K562 (cell line): ENCODE data around the gene CYP21A2. TPM values are rescaled to one million over a fixed set of nuclear protein-coding genes. Genes with fewer than 3 reads are reported as not detected.

Source experiments
- ATAC-seq: fragments of 200-7000 bp; cut with Tn5 transposase; 3 replicates; pipeline ENCODE4 v1.9.1; 2020; ENCODE audit warnings: moderate library complexity
- BruUV-seq: library from RNA; stranded (reverse); fragments of 400-500 nt; replicated peaks from 2 replicates; lab custom pipeline; 2021; lab: Mats Ljungman, UMichigan
- CTCF ChIA-PET: fragments of 300-600 bp; formaldehyde crosslinking; extraction: SDS; loops from one replicate; lab custom pipeline; 2021; ENCODE audit warnings: low intra/inter-chr PET ratio; lab: Yijun Ruan, JAX
- POLR2A ChIA-PET: fragments of 300-600, 350-650 bp; sonication (Branson Sonifier 250); formaldehyde crosslinking; extraction: SDS; loops from one replicate; lab custom pipeline; 2021; ENCODE audit warnings: antibody characterized with exemption, inconsistent platforms; lab: Yijun Ruan, JAX
- DNase-seq, 4 experiments: peaks; one replicate each; pipeline versions ENCODE4 v3.0.0 to v3.0.0-alpha.2; 2011 to 2018; ENCODE audit warnings: low spot score in 3 of 4, mixed read lengths in 3 of 4; ENCODE audit errors: extremely low read depth in 1 of 4
- FAIRE-seq: peaks from 2 replicates; lab custom pipeline; 2011; peaks lifted over from hg19 to GRCh38; lab: Jason Lieb, UNC
- H2AFZ ChIP-seq: 2 replicates; pipeline ENCODE4 v1.6.0; 2011; ENCODE audit warnings: low read depth, low read length, control low read depth, inconsistent platforms
- H3K27ac ChIP-seq: fragments of 200-600 bp; 3 replicates; pipeline ENCODE4 v1.8.0; 2011; ENCODE audit warnings: low read depth, mild to moderate bottlenecking, control low read depth, inconsistent platforms, low read length, moderate library complexity, mixed read lengths; ENCODE audit errors: extremely low read depth
- H3K27me3 ChIP-seq, 2 experiments: fragments of 300-600 bp in 1 of 2; 2 replicates in 1 of 2; 3 replicates in 1 of 2; pipeline versions ENCODE4 v1.6.0 to v1.8.0; 2011; ENCODE audit warnings: inconsistent platforms in 2 of 2, low read length in 2 of 2, mild to moderate bottlenecking in 1 of 2, mixed read lengths in 1 of 2, moderate library complexity in 1 of 2; ENCODE audit not compliant: control insufficient read depth in 2 of 2, insufficient read depth in 2 of 2
- H3K36me3 ChIP-seq: fragments of 300-600 bp; 3 replicates; pipeline ENCODE4 v1.8.0; 2011; ENCODE audit warnings: mild to moderate bottlenecking, low read length, inconsistent platforms; ENCODE audit not compliant: control insufficient read depth, insufficient read depth
- H3K4me1 ChIP-seq, 2 experiments: fragments of 200-600 bp in 1 of 2; replicated peaks in 1 of 2; 2 replicates in 1 of 2; 3 replicates in 1 of 2; pipeline versions ENCODE4 v1.5.1 to v1.8.0; 2011; ENCODE audit warnings: inconsistent platforms in 2 of 2, low read length in 2 of 2, mild to moderate bottlenecking in 1 of 2, mixed read lengths in 1 of 2, moderate library complexity in 1 of 2; ENCODE audit not compliant: control insufficient read depth in 2 of 2, insufficient read depth in 2 of 2
- H3K4me2 ChIP-seq: 2 replicates; pipeline ENCODE4 v1.6.1; 2011; ENCODE audit warnings: low read length, control low read depth, inconsistent platforms, mixed read lengths; ENCODE audit not compliant: insufficient read depth
- H3K4me3 ChIP-seq: fragments of 200-600 bp; sonication (generic), shearing (Covaris generic); 2 replicates; pipeline ENCODE4 v1.5.1; 2016; ENCODE audit warnings: control low read depth, inconsistent platforms
- H3K79me2 ChIP-seq: fragments of 200-600 bp; 3 replicates; pipeline ENCODE4 v1.8.0; 2011; ENCODE audit warnings: low read length, inconsistent platforms; ENCODE audit not compliant: control insufficient read depth, insufficient read depth
- H3K9ac ChIP-seq, 2 experiments: 2 replicates each; pipeline versions ENCODE4 v1.6.0 to v1.6.1; 2011; ENCODE audit warnings: low read depth in 2 of 2, low read length in 2 of 2, control low read depth in 1 of 2, inconsistent platforms in 1 of 2, mild to moderate bottlenecking in 1 of 2, mixed read lengths in 1 of 2; ENCODE audit not compliant: insufficient read depth in 1 of 2
- H3K9me1 ChIP-seq: one replicate; pipeline ENCODE4 v1.6.0; 2011; ENCODE audit warnings: inconsistent platforms, mild to moderate bottlenecking, low read length, moderate library complexity; ENCODE audit not compliant: control insufficient read depth, insufficient read depth
- H3K9me3 ChIP-seq: replicated peaks from 2 replicates; pipeline ENCODE4 v1.5.1; 2011; ENCODE audit warnings: low read depth, low read length, inconsistent platforms; ENCODE audit not compliant: control insufficient read depth, insufficient read depth
- H4K20me1 ChIP-seq: replicated peaks from 2 replicates; pipeline ENCODE4 v1.6.1; 2011; ENCODE audit warnings: low read length, inconsistent platforms, mixed read lengths; ENCODE audit not compliant: control insufficient read depth, insufficient read depth
- BHLHE40 ChIP-seq: IDR thresholded peaks from 2 replicates; pipeline ENCODE4 v1.6.1; 2011; ENCODE audit warnings: low read length, improper control_type of control experiment
- ETS1 ChIP-seq: conservative IDR thresholded peaks from 2 replicates; pipeline ENCODE4 v1.6.1; 2011; ENCODE audit warnings: low read depth, mild to moderate bottlenecking, low read length; ENCODE audit not compliant: control insufficient read depth
- L3MBTL2 ChIP-seq: fragments of 450-650 bp; IDR thresholded peaks from 2 replicates; pipeline ENCODE4 v1.6.1; 2016; ENCODE audit warnings: mild to moderate bottlenecking, moderate library complexity
- MEIS2 ChIP-seq: fragments of 450-650 bp; IDR thresholded peaks from 2 replicates; pipeline ENCODE4 v1.6.1; 2014; ENCODE audit warnings: mild to moderate bottlenecking; ENCODE audit not compliant: partially characterized antibody
- MTA3 ChIP-seq: fragments of 450-650 bp; formaldehyde crosslinking; IDR thresholded peaks from 2 replicates; pipeline ENCODE4 v1.6.1; 2017; ENCODE audit warnings: mild to moderate bottlenecking, borderline replicate concordance
- NEUROD1 ChIP-seq: fragments of 150-350 bp; IDR thresholded peaks from 2 replicates; pipeline ENCODE4 v1.6.1; 2014; ENCODE audit warnings: borderline replicate concordance, low read length, low read depth; ENCODE audit not compliant: partially characterized antibody
- PKNOX1 ChIP-seq: fragments of 450-650 bp; IDR thresholded peaks from 2 replicates; pipeline ENCODE4 v1.6.1; 2016
- POLR3A ChIP-seq: IDR thresholded peaks from 2 replicates; pipeline ENCODE4 v1.6.1; 2011; ENCODE audit warnings: borderline replicate concordance, mild to moderate bottlenecking, moderate library complexity; ENCODE audit not compliant: insufficient read length, insufficient read depth; ENCODE audit errors: extremely low read depth
- SMC3 ChIP-seq: conservative IDR thresholded peaks from 2 replicates; pipeline ENCODE4 v1.6.1; 2011; ENCODE audit warnings: low read depth, low read length, improper control_type of control experiment; ENCODE audit not compliant: insufficient read depth
- TFAM ChIP-seq: fragments of 250-450 bp; sonication (Bioruptor Pico); conservative IDR thresholded peaks from 2 replicates; pipeline ENCODE4 v1.5.0; 2021; ENCODE audit warnings: mild to moderate bottlenecking, moderate library complexity
- WGBS: fragments of 100-300 bp; shearing (Covaris generic); methylation state at CpG from one replicate; pipeline ENCODE4 v1.1.6; 2016; ENCODE audit warnings: low coverage, mixed read lengths; ENCODE audit not compliant: insufficient coverage; ENCODE audit errors: missing lambda C conversion rate; 5-methylcytosine and 5-hydroxymethylcytosine counted together
- in situ Hi-C: fragments of 300-500 bp; cut with MboI; formaldehyde crosslinking; loops from 4 replicates; pipeline ENCODE4 v1.15.0; 2018; ENCODE audit warnings: inconsistent platforms, mixed read lengths
- intact Hi-C: fragments of 100-400 bp; cut with micrococcal nuclease; formaldehyde crosslinking; loops from 2 replicates; pipeline ENCODE4 v1.14.2; 2022
- polyA plus RNA-seq, 8 experiments: library from polyadenylated mRNA; depleted of rRNA in 4 of 8; stranded (reverse) in 5 of 8; unstranded in 3 of 8; fragments of >200 nt; fragmentation: Nextera tagmentation in 2 of 8; fragmentation: Illumina TruSeq in 1 of 8; extraction: Ambion mirVana in 2 of 8; extraction: Trizol in 1 of 8; gene quantifications; 2 replicates each; pipeline versions ENCODE4 v1.2.1 to v1.2.3, GENCODE V29; 2011 to 2014; ENCODE audit warnings: inconsistent platforms in 1 of 8, missing spikeins in 1 of 8
- total RNA-seq, 7 experiments: library from RNA; depleted of rRNA in 6 of 7; stranded (reverse); fragments of >200 nt in 6 of 7; fragmentation: Illumina TruSeq in 2 of 7; extraction: Trizol in 2 of 7; gene quantifications; 2 replicates each; pipeline versions ENCODE4 v1.2.1 to v1.2.3, GENCODE V29; 2011 to 2021; ENCODE audit warnings: low replicate concordance in 1 of 7

The CYP21A2 gene
- total and polyA plus RNA-seq, 9 of the 15 experiments (the other 6 are each of a cell fraction or from before 2014, with no cell fraction given), result 0.03 to 1.4 (median 0.19) TPM

GRCh38 chr6:32056254-32056653 lies 18.0 kb downstream of the CYP21A2 start:
- TF ChIP-seq PKNOX1 (no peak), L3MBTL2 (no peak), MTA3 (no peak)
- peaks cover 0 to 26% of the 10 kb centered on the region in 2 experiments; a peak in 2 of 5 replicates for H3K4me1 ChIP-seq
- no peaks in the 10 kb centered on the region for H3K79me2 ChIP-seq
- ChIA-PET CTCF (no interaction called here), POLR2A (no interaction called here)
- H4K20me1 ChIP-seq, result no peaks in the 10 kb centered on the region
- BruUV-seq, result no TSS peak
- no peak overlapping the region for H3K27ac ChIP-seq
- ATAC-seq (no peak), FAIRE-seq (no peak), DNase-seq (no peak)
- H3K27me3 ChIP-seq, result peaks cover 10 to 12% of the 10 kb centered on the region in 2 experiments; a peak in 4 of 5 replicates
- no peak overlapping the region for H2AFZ ChIP-seq
- no peaks in the 10 kb centered on the region for H3K9me3 ChIP-seq
- WGBS, result 45% methylated on average over 7 of the region's 7 CpGs
- H3K9me1 ChIP-seq, result no peaks in the 10 kb centered on the region
- H3K36me3 ChIP-seq, result no peaks in the 10 kb centered on the region
- no peak overlapping the region for H3K9ac ChIP-seq
- intact Hi-C loops, result no loop called here
- no peak overlapping the region for H3K4me3 ChIP-seq
- H3K4me2 ChIP-seq, result no peak overlapping the region
- in situ Hi-C loops, result no loop called here

GRCh38 chr6:32057966-32058365 lies 19.8 kb downstream of the CYP21A2 start:
- Histone ChIP-seq H3K4me2 (no peak overlapping the region), H3K4me1 (peaks cover 0 to 26% of the 10 kb centered on the region in 2 experiments; a peak in 2 of 5 replicates), H2AFZ (no peak overlapping the region), H3K27ac (no peak overlapping the region), H3K79me2 (no peaks in the 10 kb centered on the region), H3K4me3 (no peak overlapping the region), H3K9me1 (no peaks in the 10 kb centered on the region), H3K36me3 (no peaks in the 10 kb centered on the region), H4K20me1 (no peaks in the 10 kb centered on the region), H3K9me3 (no peaks in the 10 kb centered on the region), H3K9ac (no peak overlapping the region), H3K27me3 (peaks cover 10 to 12% of the 10 kb centered on the region in 2 experiments; a peak in 4 of 5 replicates)
- BruUV-seq, result no TSS peak
- TF ChIP-seq NEUROD1 (no peak), BHLHE40 (no peak), ETS1 (no peak), MEIS2 (no peak), POLR3A (no peak), SMC3 (no peak), TFAM (CRISPR knock-in tag) (no peak)
- FAIRE-seq (no peak), ATAC-seq (no peak), DNase-seq (no peak)
- POLR2A ChIA-PET, result interaction anchor here (0.7 to 1.2 kb wide), 2 partner anchors 9 to 914 kb away, joined by 3 to 4 read pairs; no protein-coding TSS in a partner anchor
- in situ Hi-C loops (no loop called here), intact Hi-C loops (no loop called here)
- 24% methylated on average over 15 of the region's 17 CpGs for WGBS
- CTCF ChIA-PET, result no interaction called here
